ENCODE results near the gene LINC00305.

GRCh38 chr18:64099244-64099643 lies 49.6 kb downstream of the LINC00305 start:
- no peak for TF ChIP-seq CTCF (optimal IDR thresholded peaks at IDR 0.05 in 1 of 3, IDR thresholded peaks at IDR 0.05 in 1 of 3, conservative IDR thresholded peaks at IDR 0.05 in 1 of 3; ENCODE audit: extremely low read depth in 1 of 3, insufficient read depth in 2 of 3, low read length in 3 of 3)
- TF ChIP-seq EZH2 (IDR thresholded peaks at IDR 0.05; ENCODE audit: low read length) = no peak
